HEK293 (cell line): Measurements from ENCODE around the gene ZDHHC17.

Source experiments
- CTCF ChIP-seq: fragments of 450-650 bp; formaldehyde crosslinking; IDR thresholded peaks from 2 replicates; pipeline ENCODE4 v1.5.1; 2016; ENCODE audit warnings: missing biosample characterization, missing genetic modification characterization
- GLI4 ChIP-seq: fragments of 450-650 bp; formaldehyde crosslinking; IDR thresholded peaks from 2 replicates; pipeline ENCODE4 v1.5.1; 2016; ENCODE audit warnings: missing biosample characterization, missing genetic modification characterization
- GLIS1 ChIP-seq: fragments of 450-650 bp; formaldehyde crosslinking; IDR thresholded peaks from 2 replicates; pipeline ENCODE4 v1.5.1; 2016; ENCODE audit warnings: missing biosample characterization, missing genetic modification characterization
- MYNN ChIP-seq: fragments of 450-650 bp; formaldehyde crosslinking; IDR thresholded peaks from 2 replicates; pipeline ENCODE4 v1.5.1; 2016; ENCODE audit warnings: missing biosample characterization, missing genetic modification characterization, borderline replicate concordance
- REST ChIP-seq: fragments of 450-650 bp; formaldehyde crosslinking; IDR thresholded peaks from 2 replicates; pipeline ENCODE4 v1.5.1; 2016; ENCODE audit warnings: missing biosample characterization, missing genetic modification characterization
- ZNF473 ChIP-seq: fragments of 450-650 bp; formaldehyde crosslinking; IDR thresholded peaks from 2 replicates; pipeline ENCODE4 v1.5.1; 2017; ENCODE audit warnings: missing biosample characterization, missing genetic modification characterization
- ZNF513 ChIP-seq: fragments of 450-650 bp; IDR thresholded peaks from 2 replicates; pipeline ENCODE4 v1.5.1; 2018; ENCODE audit warnings: missing biosample characterization, missing genetic modification characterization
- ZNF521 ChIP-seq: fragments of 450-650 bp; formaldehyde crosslinking; IDR thresholded peaks from 2 replicates; pipeline ENCODE4 v1.5.1; 2017; ENCODE audit warnings: missing biosample characterization, mild to moderate bottlenecking, missing genetic modification characterization
- ZNF623 ChIP-seq: fragments of 450-650 bp; formaldehyde crosslinking; IDR thresholded peaks from 2 replicates; pipeline ENCODE4 v1.5.1; 2016; ENCODE audit warnings: missing biosample characterization, missing genetic modification characterization
- ZNF677 ChIP-seq: fragments of 450-650 bp; IDR thresholded peaks from 2 replicates; pipeline ENCODE4 v1.5.0; 2018; ENCODE audit warnings: missing biosample characterization, mild to moderate bottlenecking, missing genetic modification characterization, moderate library complexity
- ZNF791 ChIP-seq: fragments of 450-650 bp; formaldehyde crosslinking; IDR thresholded peaks from 2 replicates; pipeline ENCODE4 v1.5.1; 2016; ENCODE audit warnings: missing biosample characterization, missing genetic modification characterization

- TF ChIP-seq GLIS1 (tag by site-specific recombination) = no peak
- TF ChIP-seq REST (tag by site-specific recombination) = no peak
- TF ChIP-seq ZNF521 (tag by site-specific recombination) = no peak
- no peak for TF ChIP-seq ZNF791 (tag by site-specific recombination)
- TF ChIP-seq CTCF = no peak
- TF ChIP-seq ZNF623 (tag by site-specific recombination) = no peak
- TF ChIP-seq ZNF473 (tag by site-specific recombination) = no peak
- no peak for TF ChIP-seq ZNF513
- TF ChIP-seq ZNF677 (tag by site-specific recombination) = no peak
- no peak for TF ChIP-seq MYNN (tag by site-specific recombination)
- no peak for TF ChIP-seq GLI4 (tag by site-specific recombination)
Measured at GRCh38 chr12:76899522-76899921, 135.6 kb downstream of the ZDHHC17 start.
